NCI-H2029 (cell line): ENCODE measurements around the gene CLDN15.
A peak's percentile ranks its signal among the peaks of the same experiment; 100 is the strongest.
"Not testable (repeated sequence)": the region's sequence is repeated elsewhere in the genome, so short reads cannot be mapped to it uniquely, and the experiment has no call there.

Experiments
- DNase-seq: peaks from one replicate; lab custom pipeline; 2025; lab: John Stamatoyannopoulos, UW

The CLDN15 gene

DNA sequence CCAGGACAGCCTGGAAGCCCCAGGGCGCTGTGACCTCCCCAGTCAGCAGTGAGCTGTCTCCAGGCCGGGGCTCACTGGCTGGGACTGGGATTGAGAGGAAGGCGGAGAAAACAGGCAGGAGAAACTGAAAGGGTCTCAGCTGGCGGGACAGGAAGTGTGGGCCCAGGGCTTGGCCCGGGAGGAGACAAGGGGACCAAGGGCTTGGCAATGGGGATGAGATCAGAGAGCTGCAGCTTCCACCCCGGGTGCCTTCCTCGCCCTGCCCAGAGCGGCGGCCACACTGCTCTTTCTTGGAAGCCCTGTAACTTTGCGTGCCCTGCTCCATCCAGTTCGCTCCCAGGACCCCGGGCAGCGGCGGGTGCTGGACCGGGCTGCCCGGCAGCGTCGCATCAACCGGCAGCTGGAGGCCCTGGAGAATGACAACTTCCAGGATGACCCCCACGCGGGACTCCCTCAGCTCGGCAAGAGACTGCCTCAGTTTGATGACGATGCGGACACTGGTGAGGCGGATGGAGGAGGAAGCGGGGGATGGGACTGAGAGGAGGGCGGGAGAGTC is 15.2 kb downstream of the CLDN15 start:
- no peak for DNase-seq

DNA sequence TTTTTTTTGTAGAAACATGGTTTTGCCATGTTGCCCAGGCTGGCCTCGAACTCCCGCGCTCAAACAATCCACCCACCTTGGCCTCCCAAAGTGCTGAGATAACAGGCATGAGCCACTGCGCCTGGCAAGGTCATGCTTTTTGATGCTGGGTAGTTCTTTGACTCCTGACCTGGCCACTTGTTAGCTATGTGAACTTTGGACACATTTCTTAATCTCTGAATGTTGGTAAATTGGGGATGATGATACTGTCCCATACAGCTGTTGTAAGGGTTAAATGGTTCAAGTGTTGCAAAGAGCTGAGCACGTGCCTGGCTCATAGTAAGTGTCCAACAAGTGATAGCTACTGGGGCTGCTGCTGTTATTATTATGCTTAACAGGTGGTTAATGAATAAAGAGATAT is 17.3 kb downstream of the CLDN15 start:
- no peak for DNase-seq

DNA sequence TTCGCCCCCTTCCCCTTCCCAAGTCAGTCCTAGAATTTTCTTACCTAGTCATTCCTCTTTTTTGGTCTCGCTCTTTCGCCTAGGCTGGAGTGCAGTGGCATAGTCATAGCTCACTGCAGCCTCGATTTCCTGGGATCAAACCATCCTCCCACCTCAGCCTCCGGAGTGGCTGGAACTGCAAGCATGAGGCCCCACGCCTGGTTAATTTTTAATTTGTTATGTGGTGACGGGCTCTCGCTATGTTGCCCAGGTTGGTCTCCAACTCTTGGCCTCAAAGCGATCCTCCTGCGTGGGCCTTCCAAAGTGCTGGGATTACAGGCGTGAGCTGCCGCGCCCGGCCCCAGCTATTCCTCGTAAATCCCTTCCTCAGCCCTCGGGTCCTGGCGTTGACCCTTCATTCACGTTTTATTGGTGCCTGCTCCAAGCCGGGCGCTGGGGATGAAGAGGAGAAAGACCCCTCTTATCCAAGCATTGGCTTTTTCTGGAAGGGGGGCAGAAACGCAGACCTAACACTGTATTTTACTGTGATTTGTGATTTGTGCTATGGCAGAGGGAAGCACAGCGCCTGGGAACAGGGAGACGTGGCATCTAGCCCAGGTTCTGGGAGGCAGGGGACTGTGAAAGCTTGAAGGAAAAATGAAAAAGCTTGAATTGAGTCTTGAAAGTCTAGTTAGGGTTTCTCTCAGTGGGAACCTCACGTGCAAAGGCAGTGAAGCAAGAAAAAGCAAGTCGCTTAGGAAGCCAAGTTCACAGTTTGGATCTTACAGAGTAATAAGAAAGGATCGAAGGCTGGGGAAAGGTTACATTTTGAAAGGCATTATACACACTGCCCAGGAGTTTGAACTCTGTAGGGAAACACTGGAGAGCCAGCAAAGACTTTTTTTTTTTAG is 19.1 kb downstream of the CLDN15 start:
- DNase-seq: no peak

DNA sequence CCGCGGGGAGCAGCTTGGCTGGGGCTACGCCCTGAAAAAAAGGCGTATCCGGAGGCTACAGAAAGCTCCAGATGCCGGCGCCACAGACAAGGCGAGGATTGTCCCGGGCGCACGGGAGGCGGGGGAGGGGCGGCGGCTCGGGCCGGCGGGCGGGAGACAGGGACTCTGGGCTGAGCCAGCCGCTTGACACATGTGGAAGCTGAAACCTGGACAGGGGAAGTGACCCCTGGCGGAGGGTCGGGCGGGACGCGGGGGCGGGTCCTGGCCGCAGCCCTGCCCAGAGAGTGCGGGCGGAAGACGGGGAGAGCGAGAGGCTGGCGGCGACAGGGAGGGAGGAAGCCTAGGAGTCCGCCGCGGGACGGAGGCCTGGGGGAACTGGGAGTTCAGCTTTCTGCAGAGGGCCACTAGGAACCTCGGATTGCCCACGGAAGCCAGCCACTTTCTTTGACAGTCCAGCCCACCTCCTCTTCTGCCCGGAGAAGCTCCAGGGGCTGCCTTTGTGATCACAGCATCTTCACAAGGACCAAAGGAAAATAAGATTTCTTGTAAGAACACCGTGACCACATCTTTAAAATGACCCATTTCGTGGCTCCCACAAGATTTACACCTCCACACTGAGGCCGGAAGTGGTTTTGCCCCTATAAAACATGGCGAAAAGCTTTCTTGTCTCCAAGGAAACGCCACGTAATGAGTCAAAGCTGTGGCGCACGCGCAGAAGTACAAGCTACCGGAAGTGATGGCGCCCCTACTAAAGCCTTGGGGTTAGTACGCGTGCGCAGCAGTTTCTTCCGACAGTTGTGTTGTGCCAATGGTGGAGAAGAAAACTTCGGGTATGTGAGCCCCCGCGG is 20.0 kb downstream of the CLDN15 start, which contains the start of the genes PLOD3 and ZNHIT1:
Gene PLOD3 (minus strand): TSS at position 194 of the 848 bp plus-strand sequence. CDS start 307 bp downstream, outside the sequence.
Gene ZNHIT1 (plus strand): TSS at position 778 of the 848 bp plus-strand sequence. CDS start 31 bp downstream, at position 809.
- peak; percentile 98 for DNase-seq

DNA sequence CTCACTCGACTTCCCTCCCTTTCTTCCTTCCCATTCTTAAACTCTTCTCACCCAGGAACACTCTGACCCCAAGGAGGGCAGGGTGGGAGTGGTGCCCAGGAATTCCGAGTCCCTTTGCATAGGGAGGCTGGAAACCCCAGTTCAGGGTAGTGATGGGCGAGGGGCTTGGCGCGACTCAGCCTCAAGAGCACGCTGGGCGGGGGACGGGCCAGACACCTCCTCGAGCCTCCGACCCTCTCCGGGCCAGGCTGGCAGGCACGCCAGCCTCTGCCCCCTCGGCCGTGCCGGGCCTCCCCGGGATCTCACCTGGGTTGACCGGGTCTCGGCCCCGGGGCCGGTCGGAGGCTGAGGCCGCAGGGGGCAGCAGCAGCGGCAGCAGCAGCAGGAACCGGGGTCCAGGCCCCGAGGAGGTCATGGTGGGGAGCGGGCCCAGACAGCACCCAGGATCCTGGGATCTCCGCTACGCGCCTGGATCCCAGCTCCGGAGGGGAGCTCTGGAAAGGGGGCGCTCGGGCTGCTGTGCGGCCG is 20.7 kb downstream of the CLDN15 start:
- DNase-seq: no peak

DNA sequence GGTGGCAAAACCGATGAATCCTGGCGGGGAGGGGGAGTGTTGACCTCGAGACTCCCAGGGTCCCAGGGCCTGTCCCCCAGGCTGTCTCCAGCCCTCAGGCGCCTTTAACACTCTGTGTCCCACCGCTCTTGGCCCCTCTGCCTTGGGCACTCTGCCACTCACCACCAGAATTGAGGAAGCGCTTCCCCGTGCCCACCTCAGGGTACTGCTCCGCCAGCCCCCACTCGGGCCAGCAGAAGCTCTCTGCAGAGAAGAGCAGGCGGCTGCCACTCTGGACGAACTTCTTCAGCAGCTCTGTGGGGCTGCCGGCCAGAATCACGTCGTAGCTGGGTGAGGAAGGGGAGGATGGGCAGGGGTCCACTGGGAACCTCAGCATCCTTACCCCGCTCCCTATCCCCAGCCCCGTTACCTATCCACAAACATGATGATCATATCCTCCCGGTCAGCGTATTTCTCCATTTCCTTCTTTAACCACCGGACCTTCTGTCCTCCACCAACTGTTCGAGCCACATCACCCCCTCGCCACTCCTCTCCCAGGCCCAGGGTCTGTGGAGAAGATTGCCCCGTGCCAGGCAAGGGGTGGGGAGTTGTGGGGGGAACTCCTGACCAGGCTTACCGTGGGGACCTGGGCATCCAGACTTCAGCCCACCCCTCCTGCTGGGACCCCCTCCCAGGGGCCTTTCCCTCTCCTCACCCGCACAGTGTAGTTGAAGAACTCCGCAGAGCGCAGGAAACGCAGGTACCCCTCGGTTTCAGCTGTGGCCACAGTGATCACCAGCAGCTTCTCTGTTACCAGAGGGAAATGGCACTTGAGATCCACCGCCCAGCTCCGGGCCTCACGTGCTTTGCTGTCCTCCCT is 21.4 kb downstream of the CLDN15 start:
- no peak for DNase-seq

DNA sequence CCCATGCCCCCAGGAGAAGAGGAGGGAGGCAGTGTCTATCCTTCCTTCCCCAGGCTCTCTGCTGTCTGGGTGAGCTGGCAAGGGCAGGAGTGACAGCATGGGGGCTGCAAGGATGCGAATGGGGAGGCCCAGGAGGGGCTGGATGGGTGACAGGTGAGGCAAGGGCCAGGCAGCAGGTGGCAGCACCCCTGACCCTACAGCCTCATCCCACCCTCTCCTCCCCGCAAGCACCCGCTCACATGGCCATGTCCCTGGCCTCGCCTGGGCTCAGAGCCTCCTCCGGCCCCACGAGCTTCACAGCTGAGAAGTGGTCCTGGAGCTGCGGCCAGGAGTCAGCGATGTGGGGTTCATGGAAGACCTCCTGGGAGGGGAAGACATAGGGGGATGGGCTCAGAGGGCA is 25.6 kb downstream of the CLDN15 start:
- no peak for DNase-seq

DNA sequence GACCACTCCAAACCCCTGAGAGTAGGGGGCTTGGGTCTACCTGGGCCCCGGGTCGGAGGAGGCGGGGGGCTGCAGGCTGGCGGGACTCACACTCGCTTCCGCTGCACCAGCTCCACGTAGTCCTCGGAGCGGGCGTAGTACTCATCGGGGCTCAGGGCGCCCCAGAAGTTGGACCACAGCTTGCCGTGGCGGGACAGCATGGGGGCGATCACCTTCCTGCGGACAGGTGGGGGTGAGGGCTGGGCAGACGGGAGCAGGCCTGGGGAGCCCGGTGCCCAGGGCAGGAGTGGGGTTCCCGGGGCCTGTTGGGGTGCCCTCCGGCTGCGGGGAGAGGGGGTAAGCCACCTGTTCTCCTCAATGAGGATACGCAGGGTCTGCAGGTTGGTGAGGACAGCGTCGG is 26.1 kb downstream of the CLDN15 start:
- DNase-seq: no peak

DNA sequence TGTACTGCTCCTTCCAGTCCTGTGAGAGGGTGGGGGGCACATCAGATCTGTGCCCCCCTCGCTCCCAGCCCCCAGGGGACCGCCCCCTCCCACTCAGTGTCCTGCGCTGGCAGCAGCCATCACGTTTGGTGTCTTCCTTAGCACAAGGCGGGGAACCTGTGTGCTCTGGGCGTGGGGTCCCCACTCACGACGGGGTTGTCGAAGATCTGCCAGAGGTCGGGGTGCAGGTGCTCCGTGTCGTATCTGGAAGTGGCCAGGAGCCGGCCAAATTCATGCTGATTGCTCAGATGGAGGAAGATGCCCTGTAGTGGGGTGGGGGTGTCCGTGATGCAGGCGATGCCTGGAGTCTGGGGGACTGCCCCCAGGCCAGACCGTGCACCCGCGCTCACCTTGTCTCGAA is 27.5 kb downstream of the CLDN15 start:
- DNase-seq: no peak

DNA sequence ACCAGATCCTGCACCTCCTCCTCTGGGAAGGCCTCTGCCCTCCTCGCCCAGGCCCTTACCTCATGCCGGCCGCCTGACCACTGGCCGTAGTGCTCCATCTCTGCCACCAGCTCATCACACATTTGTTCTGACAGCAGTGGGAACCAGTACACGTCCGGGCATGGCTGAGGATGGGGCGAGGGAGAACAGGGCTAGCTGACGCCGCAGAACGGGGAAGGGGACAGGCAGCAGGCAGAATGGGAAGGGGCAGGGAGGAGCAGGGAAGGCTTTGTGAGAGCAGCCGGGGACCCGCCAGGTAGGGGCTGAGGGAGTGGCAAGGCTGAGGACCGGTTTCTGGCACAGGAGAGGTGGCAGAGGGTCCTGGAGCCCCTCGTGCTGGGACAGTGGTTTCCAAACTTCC is 28.8 kb downstream of the CLDN15 start:
- DNase-seq: no peak

DNA sequence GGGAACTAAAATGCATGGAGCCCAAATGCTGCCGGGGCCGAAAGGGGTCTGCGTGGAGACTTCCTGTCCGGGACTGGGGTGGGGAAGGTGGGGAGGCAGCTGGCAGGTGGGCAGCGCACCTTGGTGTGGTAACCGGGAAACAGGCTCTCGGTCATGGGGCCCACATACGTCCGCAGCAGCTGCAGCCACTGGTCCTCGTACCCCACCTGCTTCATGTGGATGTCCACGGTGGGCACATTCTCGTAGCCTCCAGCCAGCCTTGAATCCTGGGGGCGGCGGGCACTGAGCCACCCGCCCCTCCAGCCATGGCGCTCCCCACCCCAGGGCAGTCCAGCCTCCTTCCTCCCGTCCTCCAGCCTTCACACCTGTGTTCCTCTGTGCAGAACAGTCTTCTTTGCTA is 30.1 kb downstream of the CLDN15 start:
- DNase-seq: no peak

DNA sequence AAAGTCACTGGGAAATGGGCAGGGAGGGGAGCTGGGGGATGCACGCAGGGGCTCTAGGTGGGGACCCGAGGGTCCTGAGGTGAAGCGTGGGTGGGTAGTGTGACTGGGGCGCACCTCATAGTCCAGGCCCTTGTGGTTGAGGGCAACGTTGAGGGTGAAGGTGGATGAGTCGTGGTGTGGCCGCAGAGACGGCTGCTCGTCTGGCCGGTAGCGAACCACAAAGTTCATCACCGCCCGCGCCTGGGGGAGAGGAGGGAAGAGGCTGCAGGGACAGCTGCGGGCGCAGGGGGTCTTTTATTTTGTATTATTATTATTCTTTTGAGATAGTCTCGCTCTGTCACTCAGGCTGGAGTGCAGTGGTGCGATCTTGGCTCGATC is 30.9 kb downstream of the CLDN15 start:
- DNase-seq: no peak

DNA sequence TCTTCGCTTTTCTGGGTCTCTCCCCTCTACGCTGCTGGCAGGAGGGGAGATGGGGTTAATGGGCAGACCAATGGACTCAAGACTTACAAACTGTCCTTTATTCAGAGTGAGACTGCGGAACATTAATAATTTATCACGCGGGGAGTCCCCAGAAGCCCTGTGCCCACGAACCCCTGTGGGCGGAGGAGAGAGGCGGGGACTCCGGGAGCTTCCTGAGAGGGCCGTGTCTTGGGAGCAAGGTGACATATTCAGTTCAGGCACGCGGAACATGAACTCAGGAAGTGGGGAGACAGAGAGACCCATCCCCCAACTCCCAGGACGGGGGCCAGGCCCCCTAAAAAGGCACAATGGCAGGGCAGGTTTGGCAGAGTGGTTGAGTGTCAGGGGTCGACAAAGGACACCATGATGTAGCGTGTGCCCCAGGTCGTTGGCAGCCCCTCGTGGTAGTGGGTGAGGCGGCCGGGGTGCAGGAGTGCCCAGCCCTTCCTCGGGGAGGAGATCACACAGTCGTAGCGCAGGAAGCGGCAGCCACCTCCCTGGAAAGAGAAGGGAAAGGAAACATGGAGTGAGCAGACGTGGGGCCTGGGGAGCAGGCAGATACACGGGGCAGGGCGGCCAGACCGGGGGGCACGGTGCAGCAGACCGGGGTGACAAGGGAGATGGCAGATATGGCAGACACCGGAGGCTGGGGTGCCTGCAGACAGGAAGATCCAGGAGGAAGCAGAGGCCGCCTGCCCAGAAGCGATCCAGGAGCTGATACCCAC is 31.5 kb downstream of the CLDN15 start:
- DNase-seq: no peak

DNA sequence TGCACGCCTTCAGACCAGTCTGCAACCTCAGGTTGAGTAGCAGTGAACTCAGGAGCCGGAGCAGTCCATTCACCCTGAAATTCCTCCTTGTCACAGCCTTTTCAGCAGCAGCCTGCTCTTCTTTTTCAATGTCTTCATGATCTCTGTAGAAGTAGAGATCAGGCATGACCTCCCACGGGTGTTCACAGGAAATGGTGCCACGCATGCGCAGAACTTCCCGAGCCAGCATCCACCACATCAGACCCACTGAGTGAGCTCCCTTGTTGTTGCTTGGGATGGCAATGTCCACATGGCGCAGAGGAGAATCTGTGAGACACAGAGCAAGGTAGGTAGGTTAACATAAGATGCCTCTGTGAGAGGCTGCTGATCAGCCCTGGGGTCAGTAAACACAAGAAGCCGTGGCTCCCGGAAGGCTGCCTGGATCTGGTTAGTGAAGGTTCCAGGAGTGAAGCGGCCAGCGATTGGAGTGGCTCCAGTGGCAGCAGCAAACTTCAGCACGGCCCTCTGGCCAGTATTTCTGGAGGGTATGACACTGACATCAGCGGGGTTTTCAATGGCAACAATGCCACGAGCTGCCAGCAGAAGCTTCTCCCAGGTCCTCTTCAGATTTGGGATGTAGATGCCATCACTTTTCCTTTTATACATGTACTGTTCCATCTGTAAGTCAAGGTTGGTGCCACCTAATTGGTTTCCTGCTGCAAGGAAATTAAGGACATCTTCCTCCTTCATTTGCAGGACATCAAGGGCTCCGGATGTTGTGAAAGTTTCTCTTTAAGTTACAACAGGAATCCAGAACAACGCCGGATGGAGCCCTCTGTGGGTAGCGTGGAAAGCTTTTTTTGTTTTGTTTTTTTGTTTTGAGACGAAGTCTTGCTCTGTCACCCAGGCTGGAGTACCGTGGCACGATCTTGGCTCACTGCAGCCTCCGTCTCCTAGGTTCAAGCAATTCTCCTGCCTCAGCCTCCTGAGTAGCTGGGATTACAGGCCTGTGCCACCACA is 33.6 kb downstream of the CLDN15 start:
- not testable (repeated sequence) for DNase-seq

DNA sequence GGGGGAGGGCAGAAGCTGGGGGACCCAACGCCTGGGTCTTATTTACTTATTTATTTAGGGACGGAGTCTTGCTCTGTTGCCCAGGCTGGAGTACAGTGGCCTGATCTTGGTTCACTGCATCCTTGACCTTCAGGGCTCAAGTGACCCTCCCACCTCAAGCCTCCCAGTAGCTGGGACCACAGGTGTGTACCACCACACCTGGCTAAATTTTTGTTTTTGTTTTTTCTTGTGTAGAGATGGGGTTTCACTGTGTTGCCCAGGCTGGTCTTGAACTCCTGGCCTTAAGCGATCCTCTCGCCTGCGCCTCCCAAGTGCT is 35.0 kb downstream of the CLDN15 start:
- no peak for DNase-seq

DNA sequence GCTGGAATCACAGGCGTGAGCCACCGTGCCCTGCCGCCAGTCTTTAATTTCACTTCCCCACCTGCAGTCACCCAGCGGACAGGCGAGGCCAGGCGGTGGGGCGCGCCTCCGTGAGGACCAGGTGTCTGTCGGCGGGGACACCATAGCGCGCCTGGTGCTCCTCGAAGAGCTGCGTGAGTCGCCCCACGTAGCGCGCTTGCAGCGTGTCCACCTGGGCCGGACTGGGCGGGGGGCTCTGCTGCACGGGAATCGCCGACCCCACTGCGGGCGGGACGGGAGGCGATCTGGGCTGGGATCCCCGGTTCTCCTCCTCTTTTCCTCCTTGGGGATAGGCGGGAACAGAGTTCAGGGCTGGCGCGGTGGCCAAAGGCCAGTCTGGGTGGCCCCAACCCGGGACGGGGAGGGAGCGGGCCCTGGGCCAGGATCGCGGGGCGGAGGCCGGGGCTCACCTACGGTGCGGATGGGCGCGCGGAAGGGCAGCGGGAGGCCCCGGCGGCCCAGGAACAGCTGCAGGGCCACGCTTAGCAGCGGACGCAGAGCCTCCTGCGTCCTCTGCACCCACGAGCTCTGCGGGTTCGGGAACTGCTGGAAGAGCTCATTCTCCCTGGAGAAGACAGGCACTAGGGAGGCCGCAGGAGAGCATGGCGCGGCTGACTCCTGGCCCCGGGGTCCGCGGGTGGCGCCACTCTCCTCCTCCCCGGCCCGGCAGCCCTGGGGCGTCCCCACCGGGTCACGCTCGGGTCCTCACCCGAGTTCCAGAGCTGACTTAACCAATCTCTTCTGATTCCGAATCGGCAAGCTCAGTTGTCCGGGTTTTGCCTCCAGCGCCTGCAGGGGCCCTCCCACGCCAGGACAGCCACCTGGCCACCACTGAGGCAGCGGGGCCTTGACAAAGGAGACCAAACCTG is 35.7 kb downstream of the CLDN15 start:
- no peak for DNase-seq

DNA sequence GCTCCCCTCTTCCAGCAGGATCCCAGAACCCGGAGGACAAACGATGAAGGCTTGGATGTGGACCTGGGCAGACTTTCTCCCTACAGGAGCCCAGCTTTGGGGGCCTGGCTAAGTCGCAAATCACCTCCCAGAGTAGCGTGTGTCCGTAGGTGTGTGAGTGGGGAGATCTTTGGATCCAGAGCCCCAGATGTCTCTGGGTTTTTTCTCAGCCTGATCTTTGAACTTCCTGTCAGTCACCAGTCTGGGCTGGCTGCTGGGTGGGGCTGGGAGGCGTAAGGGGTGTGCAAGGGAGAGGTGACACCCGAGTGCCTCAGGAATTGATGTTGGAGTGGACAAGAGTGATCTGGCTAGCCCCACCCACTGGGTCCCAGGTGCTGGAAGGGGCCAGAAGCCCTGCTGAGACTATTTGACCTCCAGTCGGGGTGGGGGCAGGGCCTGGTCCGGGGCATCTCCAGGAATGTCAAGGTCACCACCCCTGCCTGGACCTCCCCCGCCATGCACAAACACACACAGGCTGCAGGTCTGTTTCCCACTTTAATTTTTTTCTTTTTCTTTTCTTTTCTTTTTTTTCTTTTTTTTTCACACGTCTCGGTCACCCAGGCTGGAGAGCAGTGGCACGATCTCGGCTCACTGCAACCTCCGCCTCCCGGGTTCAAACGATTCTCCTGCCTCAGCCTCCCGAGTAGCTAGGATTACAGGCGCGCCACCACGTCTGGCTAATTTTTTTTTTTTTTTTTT is 36.6 kb downstream of the CLDN15 start, which contains the start of gene MOGAT3:
Gene MOGAT3 (minus strand): TSS at position 175 of the 738 bp plus-strand sequence. CDS start 182 bp downstream, outside the sequence.
- no peak for DNase-seq

DNA sequence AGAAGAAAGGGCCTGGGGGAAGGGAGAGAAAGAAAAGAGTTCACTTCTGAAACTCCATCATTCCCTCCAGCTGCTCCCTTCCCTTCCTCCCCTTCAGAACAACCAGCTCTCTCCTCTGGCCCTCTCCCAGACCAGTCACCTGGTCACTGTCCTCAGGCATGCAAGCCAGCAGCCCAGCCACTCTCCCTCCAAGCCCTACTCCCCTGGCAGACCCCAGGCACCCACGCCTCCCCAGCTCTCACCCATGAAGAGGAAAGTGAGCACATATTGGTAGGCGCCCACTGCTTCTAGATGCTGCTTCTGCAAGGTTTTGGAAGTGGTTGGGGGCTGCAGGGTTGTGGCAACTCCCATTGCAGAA is 37.1 kb downstream of the CLDN15 start:
- DNase-seq: no peak
